ENCODE measurements around the gene PLGRKT. TPM values are rescaled to one million over a fixed set of nuclear protein-coding genes. Genes with fewer than 3 reads are reported as not detected.
A peak's percentile ranks its signal among the peaks of the same experiment; 100 is the strongest.
"Not testable (repeated sequence)": the region's sequence is repeated elsewhere in the genome, so short reads cannot be mapped to it uniquely, and the experiment has no call there.

PLGRKT gene
- polyA plus RNA-seq, 1 donor from 2014 or later = 80.0 TPM

DNA sequence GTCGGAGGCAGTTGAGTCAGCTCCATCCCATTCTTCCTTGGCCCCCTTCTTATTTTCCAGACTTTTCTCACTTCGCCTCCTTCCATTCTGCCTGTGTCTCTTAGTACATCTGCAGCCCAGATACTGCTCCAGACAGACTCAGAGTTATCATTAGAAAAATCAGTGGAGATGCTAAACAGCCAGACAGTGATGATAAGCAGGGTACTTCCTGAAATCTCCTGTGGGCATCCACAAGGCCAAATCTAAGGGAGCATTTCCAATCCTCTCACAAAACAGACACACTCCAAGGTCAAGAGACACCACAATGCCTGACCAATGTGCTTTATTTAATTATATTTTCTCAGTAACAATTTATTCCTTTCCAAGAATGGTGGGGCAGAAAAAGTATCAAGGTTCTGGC, 83.5 kb downstream of the PLGRKT start:
- no peak overlapping the region for H3K9ac ChIP-seq (ENCODE audit: low read length)
- no peaks in the 10 kb centered on the region for H3K9me2 ChIP-seq (ENCODE audit: insufficient read depth, low read length)
- H3K9me3 ChIP-seq (ENCODE audit: low read length) = no peaks in the 10 kb centered on the region
- H4K20me1 ChIP-seq (ENCODE audit: insufficient read depth) = no peaks in the 10 kb centered on the region
- no peaks in the 10 kb centered on the region for H3K36me3 ChIP-seq (ENCODE audit: insufficient read depth, low read length)
- H3F3A ChIP-seq (ENCODE audit: insufficient read depth, low read length, poor library complexity, severe bottlenecking) = no peaks in the 10 kb centered on the region
- TF ChIP-seq TAF1 (IDR thresholded peaks at IDR 0.05; ENCODE audit: low read depth) = no peak
- TF ChIP-seq, protein P1, sequence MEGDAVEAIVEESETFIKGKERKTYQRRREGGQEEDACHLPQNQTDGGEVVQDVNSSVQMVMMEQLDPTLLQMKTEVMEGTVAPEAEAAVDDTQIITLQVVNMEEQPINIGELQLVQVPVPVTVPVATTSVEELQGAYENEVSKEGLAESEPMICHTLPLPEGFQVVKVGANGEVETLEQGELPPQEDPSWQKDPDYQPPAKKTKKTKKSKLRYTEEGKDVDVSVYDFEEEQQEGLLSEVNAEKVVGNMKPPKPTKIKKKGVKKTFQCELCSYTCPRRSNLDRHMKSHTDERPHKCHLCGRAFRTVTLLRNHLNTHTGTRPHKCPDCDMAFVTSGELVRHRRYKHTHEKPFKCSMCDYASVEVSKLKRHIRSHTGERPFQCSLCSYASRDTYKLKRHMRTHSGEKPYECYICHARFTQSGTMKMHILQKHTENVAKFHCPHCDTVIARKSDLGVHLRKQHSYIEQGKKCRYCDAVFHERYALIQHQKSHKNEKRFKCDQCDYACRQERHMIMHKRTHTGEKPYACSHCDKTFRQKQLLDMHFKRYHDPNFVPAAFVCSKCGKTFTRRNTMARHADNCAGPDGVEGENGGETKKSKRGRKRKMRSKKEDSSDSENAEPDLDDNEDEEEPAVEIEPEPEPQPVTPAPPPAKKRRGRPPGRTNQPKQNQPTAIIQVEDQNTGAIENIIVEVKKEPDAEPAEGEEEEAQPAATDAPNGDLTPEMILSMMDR (IDR thresholded peaks at IDR 0.05; ENCODE audit: poor library complexity, severe bottlenecking) = no peak
- TF ChIP-seq, protein P2, sequence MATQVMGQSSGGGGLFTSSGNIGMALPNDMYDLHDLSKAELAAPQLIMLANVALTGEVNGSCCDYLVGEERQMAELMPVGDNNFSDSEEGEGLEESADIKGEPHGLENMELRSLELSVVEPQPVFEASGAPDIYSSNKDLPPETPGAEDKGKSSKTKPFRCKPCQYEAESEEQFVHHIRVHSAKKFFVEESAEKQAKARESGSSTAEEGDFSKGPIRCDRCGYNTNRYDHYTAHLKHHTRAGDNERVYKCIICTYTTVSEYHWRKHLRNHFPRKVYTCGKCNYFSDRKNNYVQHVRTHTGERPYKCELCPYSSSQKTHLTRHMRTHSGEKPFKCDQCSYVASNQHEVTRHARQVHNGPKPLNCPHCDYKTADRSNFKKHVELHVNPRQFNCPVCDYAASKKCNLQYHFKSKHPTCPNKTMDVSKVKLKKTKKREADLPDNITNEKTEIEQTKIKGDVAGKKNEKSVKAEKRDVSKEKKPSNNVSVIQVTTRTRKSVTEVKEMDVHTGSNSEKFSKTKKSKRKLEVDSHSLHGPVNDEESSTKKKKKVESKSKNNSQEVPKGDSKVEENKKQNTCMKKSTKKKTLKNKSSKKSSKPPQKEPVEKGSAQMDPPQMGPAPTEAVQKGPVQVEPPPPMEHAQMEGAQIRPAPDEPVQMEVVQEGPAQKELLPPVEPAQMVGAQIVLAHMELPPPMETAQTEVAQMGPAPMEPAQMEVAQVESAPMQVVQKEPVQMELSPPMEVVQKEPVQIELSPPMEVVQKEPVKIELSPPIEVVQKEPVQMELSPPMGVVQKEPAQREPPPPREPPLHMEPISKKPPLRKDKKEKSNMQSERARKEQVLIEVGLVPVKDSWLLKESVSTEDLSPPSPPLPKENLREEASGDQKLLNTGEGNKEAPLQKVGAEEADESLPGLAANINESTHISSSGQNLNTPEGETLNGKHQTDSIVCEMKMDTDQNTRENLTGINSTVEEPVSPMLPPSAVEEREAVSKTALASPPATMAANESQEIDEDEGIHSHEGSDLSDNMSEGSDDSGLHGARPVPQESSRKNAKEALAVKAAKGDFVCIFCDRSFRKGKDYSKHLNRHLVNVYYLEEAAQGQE (IDR thresholded peaks at IDR 0.05; ENCODE audit: borderline replicate concordance) = no peak
- no peak for TF ChIP-seq RAD21 (conservative IDR thresholded peaks at IDR 0.05)
- no peak for TF ChIP-seq EZH2 (IDR thresholded peaks at IDR 0.05; ENCODE audit: borderline replicate concordance, insufficient read depth, low read length, poor library complexity, severe bottlenecking)
- no peak for TF ChIP-seq SMC3 (conservative IDR thresholded peaks at IDR 0.05; ENCODE audit: poor library complexity)
- TF ChIP-seq POLR2AphosphoS5 (IDR thresholded peaks at IDR 0.05) = no peak
- no peak for TF ChIP-seq EP300 (conservative IDR thresholded peaks at IDR 0.05; ENCODE audit: poor library complexity, severe bottlenecking)
- no peak for TF ChIP-seq MXI1 (conservative IDR thresholded peaks at IDR 0.05; ENCODE audit: poor library complexity, severe bottlenecking)
- no peaks in the 10 kb centered on the region for H3K79me2 ChIP-seq (replicated peaks; ENCODE audit: insufficient read depth, low read length)
- no peaks in the 10 kb centered on the region for H3K27me3 ChIP-seq (ENCODE audit: insufficient read depth, low read depth, low read length)
- H3K4me2 ChIP-seq (ENCODE audit: low read length) = no peak overlapping the region
- no peak overlapping the region for H3K27ac ChIP-seq (ENCODE audit: low read length)
- no peak overlapping the region for H2AFZ ChIP-seq (ENCODE audit: low read depth, low read length)
- no peak overlapping the region for H3K4me3 ChIP-seq (ENCODE audit: low read length)

DNA sequence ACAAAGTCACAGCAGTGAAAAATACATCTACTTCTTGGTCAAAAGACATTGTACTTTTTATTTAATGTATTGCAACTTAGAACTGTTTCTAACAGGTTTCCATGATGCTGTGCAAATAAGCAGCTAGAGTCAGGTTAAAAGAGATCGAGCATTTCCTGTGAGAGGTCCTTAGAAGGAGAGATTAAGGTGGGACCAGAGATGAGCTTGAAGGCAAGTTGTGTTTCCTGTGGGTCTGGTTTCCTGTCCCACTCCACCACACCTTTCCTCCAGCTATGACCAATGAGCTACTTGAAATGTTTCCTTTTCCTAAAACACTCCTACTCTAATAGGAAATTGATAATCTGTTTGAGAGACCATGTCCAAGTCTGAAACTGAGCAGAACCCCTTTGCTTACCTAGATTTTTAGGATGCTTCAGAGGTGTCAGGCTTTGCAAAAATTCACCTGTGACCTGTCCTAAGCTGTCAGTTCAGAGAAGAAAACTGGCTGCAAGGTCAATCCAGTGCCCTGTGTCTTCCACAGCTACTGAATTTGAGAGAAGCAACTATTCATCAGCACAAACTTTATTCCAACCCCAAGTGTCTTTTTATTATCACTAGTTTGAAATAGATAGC, 85.0 kb downstream of the PLGRKT start:
- Histone ChIP-seq H3K27me3 (ENCODE audit: insufficient read depth, low read depth, low read length) (no peaks in the 10 kb centered on the region), H3K9me3 (ENCODE audit: low read length) (no peaks in the 10 kb centered on the region), H3K36me3 (ENCODE audit: insufficient read depth, low read length) (no peaks in the 10 kb centered on the region), H3K4me3 (ENCODE audit: low read length) (no peak overlapping the region), H2AFZ (ENCODE audit: low read depth, low read length) (no peak overlapping the region), H3K9ac (ENCODE audit: low read length) (no peak overlapping the region), H3K79me2 (replicated peaks; ENCODE audit: insufficient read depth, low read length) (no peaks in the 10 kb centered on the region), H4K20me1 (ENCODE audit: insufficient read depth) (no peaks in the 10 kb centered on the region), H3K27ac (ENCODE audit: low read length) (no peak overlapping the region), H3F3A (ENCODE audit: insufficient read depth, low read length, poor library complexity, severe bottlenecking) (no peaks in the 10 kb centered on the region), H3K9me2 (ENCODE audit: insufficient read depth, low read length) (no peaks in the 10 kb centered on the region), H3K4me2 (ENCODE audit: low read length) (no peak overlapping the region)
- no peak for TF ChIP-seq EP300 (conservative IDR thresholded peaks at IDR 0.05; ENCODE audit: poor library complexity, severe bottlenecking)
- TF ChIP-seq RAD21 (conservative IDR thresholded peaks at IDR 0.05) = no peak

DNA sequence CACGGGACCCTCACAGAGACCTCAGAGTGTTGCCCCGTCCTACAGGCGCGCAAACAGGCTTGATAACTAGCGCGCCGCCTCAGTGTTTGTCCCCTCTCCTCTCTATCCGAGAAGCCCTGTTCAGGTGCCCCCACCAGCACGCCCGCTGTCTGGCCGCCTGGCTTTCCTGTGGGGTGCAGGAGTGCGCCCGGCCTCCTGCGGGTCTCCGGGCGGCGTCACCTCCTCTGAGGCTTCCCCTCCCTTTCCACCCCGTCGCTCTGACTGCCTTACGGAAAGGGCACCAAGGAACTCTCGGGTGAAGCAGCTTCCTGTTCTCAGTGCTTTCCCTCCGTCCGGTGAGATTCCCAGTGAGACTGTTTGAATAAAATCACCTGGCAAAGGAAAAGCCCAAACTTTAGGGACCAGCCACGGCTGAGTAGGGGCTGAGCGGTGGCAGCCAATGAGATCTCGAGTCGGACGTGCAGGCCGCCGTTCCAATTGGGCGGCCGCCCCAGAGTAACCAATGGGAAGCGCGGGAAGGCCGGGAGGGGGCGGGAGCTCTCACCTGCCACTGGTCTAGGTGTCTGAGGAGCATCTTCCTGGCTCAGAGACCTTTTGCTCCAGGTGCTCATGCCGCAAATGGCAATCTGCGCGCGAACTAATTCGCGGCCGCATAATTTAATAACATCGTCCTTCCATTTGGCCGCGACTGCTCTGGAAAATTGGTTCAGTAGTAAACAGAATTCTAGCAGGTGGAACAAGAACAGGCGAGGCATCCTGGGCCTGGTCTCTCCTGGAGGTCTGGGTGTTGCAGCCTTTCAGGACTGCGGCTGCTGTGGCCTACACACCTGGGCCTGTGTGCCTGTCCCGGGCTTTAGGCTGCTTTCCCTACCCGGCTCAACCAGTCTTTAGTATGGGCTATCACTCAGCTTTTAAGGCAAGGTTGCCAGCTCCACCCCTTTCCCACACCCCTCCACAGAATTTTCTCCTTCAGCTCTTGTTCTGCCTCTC, 98.4 kb downstream of the PLGRKT start, which contains the start of gene RLN1:
Gene RLN1, minus strand, starts transcription at position 885 of the 990 bp plus-strand sequence. Its CDS starts 130 bp downstream, at position 755.
- not testable (repeated sequence) for H3K36me3 ChIP-seq (ENCODE audit: insufficient read depth, low read length); H3K9me3 ChIP-seq (ENCODE audit: low read length); H3K9me2 ChIP-seq (ENCODE audit: insufficient read depth, low read length); H4K20me1 ChIP-seq (ENCODE audit: insufficient read depth); H3K9ac ChIP-seq (ENCODE audit: low read length); H3F3A ChIP-seq (ENCODE audit: insufficient read depth, low read length, poor library complexity, severe bottlenecking); H3K27ac ChIP-seq (ENCODE audit: low read length); H3K79me2 ChIP-seq (replicated peaks; ENCODE audit: insufficient read depth, low read length); H3K27me3 ChIP-seq (ENCODE audit: insufficient read depth, low read depth, low read length); H2AFZ ChIP-seq (ENCODE audit: low read depth, low read length); H3K4me2 ChIP-seq (ENCODE audit: low read length)
- peak within 1 kb of the TSS; percentile 53 for H3K4me3 ChIP-seq (ENCODE audit: low read length)
